CD4-positive, alpha-beta T cell treated with Interleukin-1 beta for 1 hour (primary cell): ENCODE results near the gene RNLS.

Experiments used
- DNase-seq, 2 donors: peaks; one replicate each; pipeline ENCODE4 v3.0.0-alpha.2; 2020 to 2022

RNLS gene

DNA sequence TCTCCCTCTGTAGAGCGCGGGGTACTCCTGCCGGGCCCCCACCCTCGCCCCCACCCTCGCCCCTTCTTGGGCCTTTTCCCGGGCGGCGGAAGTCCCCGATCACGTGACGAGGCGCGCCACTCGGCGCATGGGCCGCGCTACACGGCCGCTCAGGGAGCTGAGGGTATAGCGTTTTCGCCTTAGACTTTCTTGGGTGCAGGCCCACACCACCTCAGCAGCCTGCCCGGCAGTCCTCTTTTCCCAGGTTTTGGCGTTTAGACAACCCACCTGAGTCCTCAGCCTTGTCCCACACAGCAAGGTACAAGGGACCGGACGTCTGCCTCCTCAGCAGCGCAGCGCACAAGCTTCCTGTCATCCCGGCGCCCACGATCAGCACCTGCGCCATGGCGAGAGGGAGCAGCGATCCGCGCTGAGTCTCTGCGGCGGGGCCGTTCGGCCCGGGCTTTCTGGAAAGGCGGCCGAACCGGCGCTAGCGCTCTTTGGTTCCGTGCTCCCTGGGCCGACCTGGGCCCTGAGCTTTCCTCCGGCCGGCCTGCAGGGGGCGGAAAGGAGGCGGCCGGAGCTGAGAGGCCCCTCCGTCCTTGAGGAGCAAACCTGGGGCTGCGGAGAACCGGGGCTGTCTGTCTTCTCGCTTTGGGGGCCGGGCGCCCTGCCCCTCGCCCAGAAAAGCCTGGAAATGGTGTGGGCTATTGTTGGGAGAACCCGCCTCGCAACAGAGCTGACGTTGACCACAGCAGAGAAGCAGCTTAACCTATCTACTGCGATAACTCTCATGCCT, at the start of gene RNLS:
RNLS (minus strand) TSS at position 513 of the 778 bp plus-strand sequence.
- peak; percentile 74 to 75 for DNase-seq

DNA sequence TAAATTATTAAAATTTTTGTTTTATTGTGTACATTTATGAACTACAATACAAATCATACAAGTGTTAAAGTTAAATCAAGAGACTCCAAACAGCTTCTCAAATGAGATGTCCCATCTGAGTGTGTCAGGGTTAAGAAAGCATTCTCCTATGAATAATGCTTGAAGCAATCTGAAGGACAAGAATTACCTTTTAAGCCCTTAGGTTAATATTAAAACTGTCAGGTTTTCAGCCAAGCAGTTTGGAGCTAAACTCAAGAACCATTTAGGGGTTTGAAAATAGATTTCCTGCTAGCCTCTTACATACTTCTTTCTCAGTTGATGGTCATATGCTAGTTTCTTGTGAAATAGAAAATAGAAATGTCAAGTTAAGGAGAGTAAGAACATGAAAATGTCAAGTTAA, 41.7 kb upstream of the RNLS start:
- no peak for DNase-seq

DNA sequence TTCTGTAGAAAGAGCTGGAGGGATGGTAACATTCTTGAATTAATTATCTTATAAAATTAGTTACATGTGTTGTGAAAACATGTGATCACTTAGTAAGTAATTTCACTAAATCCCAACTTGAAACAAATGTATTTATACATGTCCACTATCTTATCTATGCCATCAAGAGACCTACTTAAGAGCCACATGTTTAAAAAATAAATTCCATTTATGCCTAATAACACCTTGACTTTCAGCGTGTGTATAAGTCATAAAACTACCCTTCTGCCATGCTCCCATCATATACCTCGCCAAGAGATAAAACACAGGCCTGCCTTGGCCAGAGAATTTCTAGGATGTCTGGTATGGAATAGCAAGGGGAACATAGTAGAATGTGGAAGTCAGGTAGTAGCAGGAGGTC, 40.7 kb upstream of the RNLS start:
- DNase-seq = no peak

- DNase-seq = no peak
Observed at GRCh38 chr10:88620441-88620840, 37.3 kb upstream of the RNLS start.

DNA sequence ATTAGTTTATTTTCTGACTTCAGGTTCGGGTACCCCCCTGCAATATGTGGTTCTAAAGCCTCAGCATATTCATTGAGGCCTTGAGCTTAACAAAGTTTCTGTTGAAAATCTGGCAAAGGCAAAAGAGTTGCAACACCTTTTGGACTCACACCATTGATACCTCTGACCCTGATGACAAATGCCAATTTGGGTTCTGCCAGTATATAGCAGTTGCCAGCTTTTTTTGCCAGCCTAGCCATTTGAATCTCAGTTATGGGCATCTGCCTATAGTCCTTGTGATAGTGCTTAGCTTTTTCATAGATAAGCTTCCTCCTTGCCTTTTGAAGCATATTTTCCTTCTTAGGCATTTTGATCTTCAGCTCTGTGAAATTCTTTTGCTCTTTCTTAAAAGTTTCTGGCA, 35.4 kb upstream of the RNLS start:
- DNase-seq = no peak

GRCh38 chr10:88617772-88618300, 34.7 kb upstream of the RNLS start:
- no peak for DNase-seq

- no peak for DNase-seq
Observed at GRCh38 chr10:88616250-88616977, 33.3 kb upstream of the RNLS start.

- DNase-seq = no peak
Observed at GRCh38 chr10:88608780-88609179, 25.7 kb upstream of the RNLS start.

- no peak for DNase-seq
Observed at GRCh38 chr10:88608052-88608732, 25.1 kb upstream of the RNLS start.

GRCh38 chr10:88598055-88598454, 14.9 kb upstream of the RNLS start:
- DNase-seq = no peak

- no peak for DNase-seq
Observed at GRCh38 chr10:88594482-88594881, 11.4 kb upstream of the RNLS start.

GRCh38 chr10:88592906-88593305, 9.8 kb upstream of the RNLS start:
- DNase-seq = no peak

- DNase-seq = no peak
Observed at GRCh38 chr10:88592381-88592780, 9.3 kb upstream of the RNLS start.

DNA sequence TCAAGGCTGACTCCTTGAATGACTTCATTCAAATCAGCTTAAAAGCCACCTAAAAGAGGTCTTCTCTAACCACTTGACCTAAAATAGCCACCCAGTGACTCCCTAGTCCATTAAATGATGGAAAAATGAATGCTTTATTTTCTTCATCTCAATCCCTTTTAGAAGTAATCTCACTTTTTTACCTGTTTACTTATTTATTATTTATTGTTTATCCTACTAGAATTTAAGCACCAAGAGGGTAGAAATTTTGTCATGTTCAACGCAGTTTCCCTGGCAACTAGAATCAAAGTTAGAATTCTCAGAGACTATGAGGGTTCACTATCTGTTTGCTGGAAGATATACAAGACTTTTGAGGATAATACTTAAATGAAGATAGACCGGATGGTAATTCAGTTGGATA, 3.3 kb upstream of the RNLS start, which contains the start of gene LIPJ:
LIPJ (plus strand) TSS at position 301 of the 400 bp plus-strand sequence. CDS start 3,926 bp downstream, outside the sequence.
- no peak for DNase-seq

DNA sequence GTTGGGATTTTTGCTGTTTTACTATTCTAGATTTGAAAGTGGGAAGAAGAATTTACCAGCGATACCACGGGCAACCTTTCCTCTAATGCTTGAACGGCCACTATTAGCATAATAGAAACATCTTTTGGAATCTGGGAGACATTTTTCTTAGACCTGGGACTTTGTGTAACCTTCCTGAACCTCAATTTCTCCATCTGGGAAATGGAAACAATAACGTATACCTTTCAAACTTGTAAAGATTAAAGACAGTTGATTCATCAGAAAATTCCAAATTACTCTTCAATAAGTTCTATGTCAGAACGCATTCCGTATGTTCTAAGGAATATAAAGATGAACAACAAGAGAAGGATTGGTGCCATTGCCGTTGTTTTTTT, 453 bp upstream of the RNLS start:
- DNase-seq = no peak

- no peak for DNase-seq
Observed at GRCh38 chr10:88582411-88582805, 710 bp downstream of the RNLS start.

- peak in 1 of 2 donors; percentile 18 for DNase-seq
Observed at GRCh38 chr10:88565072-88565471, 18.0 kb downstream of the RNLS start.

DNA sequence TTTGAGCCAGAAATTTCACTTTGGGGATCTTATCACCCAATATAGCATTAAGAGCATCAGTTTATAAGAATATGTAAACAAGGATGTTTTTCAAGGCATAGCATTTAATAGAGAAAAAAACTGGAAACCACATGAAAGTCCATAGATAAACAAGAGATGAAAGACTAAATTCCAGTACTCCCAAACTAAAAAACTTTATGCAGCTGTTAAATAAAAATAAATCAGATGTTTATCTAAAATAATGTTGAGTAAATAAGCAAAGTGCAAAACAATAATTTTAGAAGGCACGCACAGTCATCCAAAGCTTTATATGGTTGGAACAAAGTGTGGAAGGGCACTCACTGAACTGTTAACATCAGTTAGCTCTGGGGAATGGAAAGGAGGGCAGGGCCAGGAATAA, 21.0 kb downstream of the RNLS start:
- DNase-seq = no peak

GRCh38 chr10:88557658-88558057, 25.5 kb downstream of the RNLS start:
- DNase-seq = no peak

- DNase-seq = no peak
Observed at GRCh38 chr10:88557256-88557655, 25.9 kb downstream of the RNLS start.

GRCh38 chr10:88555190-88555908, 27.8 kb downstream of the RNLS start:
- peak in 1 of 2 donors; percentile 1 for DNase-seq

- DNase-seq = peak; percentile 42 to 58
Observed at GRCh38 chr10:88553116-88553752, 29.9 kb downstream of the RNLS start.
